ENCODE data around the gene LMO3. TPM values are rescaled to one million over a fixed set of nuclear protein-coding genes. Genes with fewer than 3 reads are reported as not detected.

The LMO3 gene
- total RNA-seq: not detected in 2 replicates

GRCh38 chr12:16606117-16606200 lies at the start of gene LMO3:
Gene LMO3 (minus strand): TSS chr12:16606162. CDS start chr12:16600860, 5,302 bp downstream.
- no peak for DNase-seq (ENCODE audit: low read depth)

GRCh38 chr12:16636435-16637055 lies 30.6 kb upstream of the LMO3 start:
- DNase-seq (ENCODE audit: low read depth): no peak

GRCh38 chr12:16634786-16635185 lies 28.8 kb upstream of the LMO3 start:
- DNase-seq (ENCODE audit: low read depth): no peak

- no peak for DNase-seq (ENCODE audit: low read depth)
These were observed 21.0 kb upstream of the LMO3 start for GRCh38 chr12:16626991-16627390.

- no peak for DNase-seq (ENCODE audit: low read depth)
These were observed 16.4 kb upstream of the LMO3 start for GRCh38 chr12:16622338-16622737.

- DNase-seq (ENCODE audit: low read depth): no peak
These were observed 13.6 kb upstream of the LMO3 start for GRCh38 chr12:16619537-16619936.

GRCh38 chr12:16618256-16618655 lies 12.3 kb upstream of the LMO3 start:
- DNase-seq (ENCODE audit: low read depth): no peak

GRCh38 chr12:16613199-16613598 lies 7.2 kb upstream of the LMO3 start:
- no peak for DNase-seq (ENCODE audit: low read depth)

- peak; percentile 62 for DNase-seq (ENCODE audit: low read depth)
These were observed 6.7 kb upstream of the LMO3 start for GRCh38 chr12:16612647-16613046.

GRCh38 chr12:16611146-16611545 lies 5.2 kb upstream of the LMO3 start:
- DNase-seq (ENCODE audit: low read depth): no peak

GRCh38 chr12:16610743-16611142 lies 4.8 kb upstream of the LMO3 start:
- DNase-seq (ENCODE audit: low read depth): no peak

GRCh38 chr12:16610001-16610585 lies 4.1 kb upstream of the LMO3 start:
- no peak for DNase-seq (ENCODE audit: low read depth)

GRCh38 chr12:16608946-16609539 lies 3.1 kb upstream of the LMO3 start:
- DNase-seq (ENCODE audit: low read depth): no peak

- DNase-seq (ENCODE audit: low read depth): no peak
These were observed 2.2 kb upstream of the LMO3 start for GRCh38 chr12:16607906-16608775.

GRCh38 chr12:16606991-16607390 lies 1.0 kb upstream of the LMO3 start:
- DNase-seq (ENCODE audit: low read depth): no peak

GRCh38 chr12:16606201-16606849 lies 363 bp upstream of the LMO3 start:
- peak; percentile 25 for DNase-seq (ENCODE audit: low read depth)

GRCh38 chr12:16605642-16606116 lies 283 bp downstream of the LMO3 start:
- DNase-seq (ENCODE audit: low read depth): peak; percentile 4

GRCh38 chr12:16604596-16605252 lies 1.2 kb downstream of the LMO3 start:
- DNase-seq (ENCODE audit: low read depth): no peak

- no peak for DNase-seq (ENCODE audit: low read depth)
These were observed 1.9 kb downstream of the LMO3 start for GRCh38 chr12:16603916-16604575.

- no peak for DNase-seq (ENCODE audit: low read depth)
These were observed 2.6 kb downstream of the LMO3 start for GRCh38 chr12:16603260-16603915.

GRCh38 chr12:16602412-16602811 lies 3.5 kb downstream of the LMO3 start:
- DNase-seq (ENCODE audit: low read depth): no peak
